Endothelial cell of umbilical vein (primary cell): ENCODE results near the gene INSYN2B. TPM values are rescaled to one million over a fixed set of nuclear protein-coding genes. Genes with fewer than 3 reads are reported as not detected.
A peak's percentile ranks its signal among the peaks of the same experiment; 100 is the strongest.

Experiments
- BruUV-seq: library from RNA; stranded (reverse); fragments of 400-500 nt; replicated peaks from 2 replicates; lab custom pipeline; 2021; lab: Mats Ljungman, UMichigan
- CTCF ChIA-PET: fragments of 300-600, 350-600 bp; sonication (Branson Sonifier 250); formaldehyde crosslinking; loops from one replicate; lab custom pipeline; 2021; ENCODE audit warnings: antibody characterized with exemption, inconsistent platforms; lab: Charles Lee
- POLR2A ChIA-PET: fragments of 300-600, 350-600 bp; sonication (Branson Sonifier 250); formaldehyde crosslinking; loops from one replicate; lab custom pipeline; 2021; ENCODE audit warnings: antibody characterized with exemption, inconsistent platforms; lab: Charles Lee
- DNase-seq: peaks from one replicate; pipeline ENCODE4 v3.0.0-alpha.2; 2011; ENCODE audit warnings: low read depth, low spot score
- FAIRE-seq: peaks from 2 replicates; lab custom pipeline; 2011; peaks lifted over from hg19 to GRCh38; lab: Jason Lieb, UNC
- H2AFZ ChIP-seq: 2 replicates; pipeline ENCODE4 v1.6.0; 2012; ENCODE audit warnings: low read depth, low read length, control low read depth, inconsistent platforms
- H3K27ac ChIP-seq: 2 replicates; pipeline ENCODE4 v1.5.1; 2011; ENCODE audit warnings: low read depth, mild to moderate bottlenecking, control low read depth, low read length, moderate library complexity; ENCODE audit not compliant: insufficient read depth
- H3K27me3 ChIP-seq, 2 experiments: 2 replicates each; pipeline versions ENCODE4 v1.6.0 to v1.6.1; 2011; ENCODE audit warnings: low read length in 2 of 2, mixed read lengths in 1 of 2; ENCODE audit not compliant: control insufficient read depth in 2 of 2, insufficient read depth in 2 of 2
- H3K36me3 ChIP-seq, 2 experiments: 2 replicates in 1 of 2; 3 replicates in 1 of 2; pipeline ENCODE4 v1.5.1; 2011; ENCODE audit warnings: low read length in 2 of 2, mild to moderate bottlenecking in 1 of 2, moderate library complexity in 1 of 2; ENCODE audit not compliant: control insufficient read depth in 2 of 2, insufficient read depth in 2 of 2; ENCODE audit errors: extremely low read depth in 1 of 2
- H3K4me1 ChIP-seq: 3 replicates; pipeline ENCODE4 v1.5.1; 2011; ENCODE audit warnings: mild to moderate bottlenecking, low read length; ENCODE audit not compliant: control insufficient read depth, insufficient read depth; ENCODE audit errors: extremely low read depth
- H3K4me2 ChIP-seq: 2 replicates; pipeline ENCODE4 v1.6.1; 2011; ENCODE audit warnings: low read length, control low read depth, mixed read lengths; ENCODE audit not compliant: insufficient read depth
- H3K4me3 ChIP-seq, 3 experiments: fragments of 200-600 bp in 1 of 3; sonication (generic), shearing (Covaris generic) in 1 of 3; replicated peaks in 1 of 3; 2 replicates each; pipeline ENCODE4 v1.5.1; 2011 to 2016; ENCODE audit warnings: control low read depth in 3 of 3, low read length in 3 of 3, mild to moderate bottlenecking in 2 of 3, inconsistent platforms in 1 of 3, low read depth in 1 of 3, moderate library complexity in 1 of 3; ENCODE audit not compliant: insufficient read depth in 1 of 3
- H3K79me2 ChIP-seq: 2 replicates; pipeline ENCODE4 v1.6.0; 2012; ENCODE audit warnings: low read length, inconsistent platforms; ENCODE audit not compliant: control insufficient read depth, insufficient read depth
- H3K9ac ChIP-seq: replicated peaks from 2 replicates; pipeline ENCODE3; 2011; ENCODE audit warnings: low read length, control low read depth; ENCODE audit not compliant: insufficient read depth; ENCODE audit errors: extremely low read depth
- H3K9me1 ChIP-seq: replicated peaks from 3 replicates; pipeline ENCODE4 v1.6.0; 2011; ENCODE audit warnings: mild to moderate bottlenecking, low read length; ENCODE audit not compliant: control insufficient read depth, insufficient read depth; ENCODE audit errors: extremely low read depth
- H3K9me3 ChIP-seq: replicated peaks from 2 replicates; pipeline ENCODE4 v1.5.1; 2012; ENCODE audit warnings: low read length, inconsistent platforms; ENCODE audit not compliant: control insufficient read depth, insufficient read depth
- H4K20me1 ChIP-seq: replicated peaks from 2 replicates; pipeline ENCODE3; 2011; ENCODE audit warnings: mild to moderate bottlenecking, low read length; ENCODE audit not compliant: control insufficient read depth, insufficient read depth; ENCODE audit errors: extremely low read depth
- EZH2 ChIP-seq: IDR thresholded peaks from 2 replicates; pipeline ENCODE4 v1.6.1; 2012; ENCODE audit warnings: borderline replicate concordance, low read depth, mild to moderate bottlenecking, moderate library complexity, low read length, inconsistent platforms; ENCODE audit not compliant: severe bottlenecking
- GATA2 ChIP-seq: IDR thresholded peaks from 2 replicates; pipeline ENCODE4 v1.7.0; 2011; ENCODE audit warnings: low read depth, mild to moderate bottlenecking, moderate library complexity, mixed read lengths, low read length; ENCODE audit not compliant: insufficient read length, insufficient read depth
- MYC ChIP-seq: IDR thresholded peaks from one replicate; pipeline ENCODE4 v1.6.1; 2011; ENCODE audit warnings: mild to moderate bottlenecking, low read depth, low read length
- POLR2A ChIP-seq: IDR thresholded peaks from 2 replicates; pipeline ENCODE4 v1.6.1; 2012; ENCODE audit warnings: low read depth, mild to moderate bottlenecking, control low read depth, low read length
- POLR2AphosphoS5 ChIP-seq: IDR thresholded peaks from 2 replicates; pipeline ENCODE4 v1.6.1; 2012; ENCODE audit warnings: low read depth, mild to moderate bottlenecking, control low read depth, low read length, moderate library complexity; ENCODE audit not compliant: insufficient read depth
- dilution Hi-C: fragments of 300-500 bp; cut with MboI; formaldehyde crosslinking; loops from one replicate; pipeline ENCODE4 v1.15.0; 2019; ENCODE audit warnings: low sequenced_read_pairs; ENCODE audit not compliant: extremely low pct_ligation_motif_present
- intact Hi-C: fragments of 100-400 bp; cut with micrococcal nuclease; formaldehyde crosslinking; loops from one replicate; pipeline ENCODE4 v1.10.0; 2022
- polyA plus RNA-seq, 4 experiments: library from polyadenylated mRNA; depleted of rRNA in 3 of 4; stranded (reverse) in 3 of 4; unstranded in 1 of 4; fragments of >200 nt; gene quantifications; 2 replicates each; pipeline versions ENCODE4 v1.2.1 to v1.2.3, GENCODE V29; 2011 to 2012; ENCODE audit warnings: missing spikeins in 1 of 4
- total RNA-seq: library from RNA; stranded (reverse); gene quantifications from 2 replicates; pipeline ENCODE4 v1.2.3, GENCODE V29; 2021
- TF ChIP-seq, protein P1 (sequence below), 2 donors: IDR thresholded peaks; 1 replicate in 1 of 2; 2 replicates in 1 of 2; pipeline ENCODE4 v1.5.1; 2011; ENCODE audit warnings: low read length in 2 of 2, mild to moderate bottlenecking in 2 of 2, moderate library complexity in 2 of 2, control low read depth in 1 of 2, inconsistent platforms in 1 of 2, low read depth in 1 of 2; ENCODE audit not compliant: insufficient read depth in 1 of 2; ENCODE audit errors: extremely low read depth in 1 of 2

Gene INSYN2B
- total and polyA plus RNA-seq, 2 donors (not counting 3 experiments of a cell fraction or from before 2014, with no cell fraction given) = 8.2 to 17.1 TPM

DNA sequence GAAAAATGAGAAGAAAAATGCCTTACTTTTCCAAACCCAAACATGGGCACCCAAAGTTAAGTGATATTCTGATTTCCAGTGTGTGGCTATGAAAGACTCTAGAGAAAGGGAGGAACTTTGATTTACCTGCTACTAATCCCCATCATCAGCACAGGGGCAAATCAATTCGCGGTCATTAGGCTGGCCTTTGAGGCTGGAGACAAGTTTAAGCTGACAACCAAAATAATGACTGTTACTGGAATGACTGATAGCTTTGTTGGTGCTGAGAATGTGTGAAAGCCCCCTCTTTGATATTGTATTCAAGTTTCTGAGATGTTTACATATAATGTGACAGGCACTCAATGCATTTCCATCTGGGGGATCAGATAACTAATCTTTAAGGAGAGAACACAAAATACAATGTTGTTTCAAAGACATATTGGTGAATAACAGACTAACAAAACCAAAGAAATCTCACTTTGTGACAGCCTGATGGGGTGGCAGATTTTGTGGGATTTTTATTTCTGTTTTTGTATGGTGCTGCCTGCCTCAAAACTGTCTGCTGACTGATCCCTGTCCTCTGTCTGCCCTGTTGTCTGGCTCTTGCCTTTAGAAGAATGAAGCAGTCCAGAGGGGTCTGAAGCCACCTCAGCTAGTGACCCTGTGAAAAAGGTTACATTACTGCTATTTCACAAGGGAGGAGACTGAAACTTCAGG, 12.6 kb upstream of the INSYN2B start:
- Histone ChIP-seq H3K4me3 (no peak overlapping the region), H3K27ac (no peak overlapping the region), H3K27me3 (no peaks in the 10 kb centered on the region), H4K20me1 (no peaks in the 10 kb centered on the region), H3K9me3 (no peaks in the 10 kb centered on the region), H3K79me2 (no peaks in the 10 kb centered on the region), H3K9me1 (no peaks in the 10 kb centered on the region), H3K4me2 (no peak overlapping the region), H3K9ac (no peak overlapping the region), H3K36me3 (no peaks in the 10 kb centered on the region), H2AFZ (peak overlapping the region; percentile 47), H3K4me1 (peaks cover 19% of the 10 kb centered on the region)
- TF ChIP-seq POLR2AphosphoS5 = no peak
- TF ChIP-seq MYC = no peak
- TF ChIP-seq POLR2A = no peak
- TF ChIP-seq EZH2 = no peak
- TF ChIP-seq, protein P1, sequence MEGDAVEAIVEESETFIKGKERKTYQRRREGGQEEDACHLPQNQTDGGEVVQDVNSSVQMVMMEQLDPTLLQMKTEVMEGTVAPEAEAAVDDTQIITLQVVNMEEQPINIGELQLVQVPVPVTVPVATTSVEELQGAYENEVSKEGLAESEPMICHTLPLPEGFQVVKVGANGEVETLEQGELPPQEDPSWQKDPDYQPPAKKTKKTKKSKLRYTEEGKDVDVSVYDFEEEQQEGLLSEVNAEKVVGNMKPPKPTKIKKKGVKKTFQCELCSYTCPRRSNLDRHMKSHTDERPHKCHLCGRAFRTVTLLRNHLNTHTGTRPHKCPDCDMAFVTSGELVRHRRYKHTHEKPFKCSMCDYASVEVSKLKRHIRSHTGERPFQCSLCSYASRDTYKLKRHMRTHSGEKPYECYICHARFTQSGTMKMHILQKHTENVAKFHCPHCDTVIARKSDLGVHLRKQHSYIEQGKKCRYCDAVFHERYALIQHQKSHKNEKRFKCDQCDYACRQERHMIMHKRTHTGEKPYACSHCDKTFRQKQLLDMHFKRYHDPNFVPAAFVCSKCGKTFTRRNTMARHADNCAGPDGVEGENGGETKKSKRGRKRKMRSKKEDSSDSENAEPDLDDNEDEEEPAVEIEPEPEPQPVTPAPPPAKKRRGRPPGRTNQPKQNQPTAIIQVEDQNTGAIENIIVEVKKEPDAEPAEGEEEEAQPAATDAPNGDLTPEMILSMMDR (IDR thresholded peaks at IDR 0.05; ENCODE audit: extremely low read depth in 1 of 2, insufficient read depth in 1 of 2, low read depth in 1 of 2, low read length in 2 of 2) = no peak
- TF ChIP-seq GATA2 = no peak
- no peak for FAIRE-seq
- ChIA-PET POLR2A (no interaction called here), CTCF (interaction anchor here (1.2 kb wide), 1 partner anchor 78 kb away, joined by 3 read pairs; no protein-coding TSS in a partner anchor)
- intact Hi-C loops = no loop called here
- dilution Hi-C loops = no loop called here
- BruUV-seq = no TSS peak
- DNase-seq = no peak
